ENCODE data around the gene OBP2B. TPM values are rescaled to one million over a fixed set of nuclear protein-coding genes. Genes with fewer than 3 reads are reported as not detected.

OBP2B gene
- polyA plus RNA-seq, 4 donors = 0.17 to 0.28 (median 0.22) TPM; not detected in 1

DNA sequence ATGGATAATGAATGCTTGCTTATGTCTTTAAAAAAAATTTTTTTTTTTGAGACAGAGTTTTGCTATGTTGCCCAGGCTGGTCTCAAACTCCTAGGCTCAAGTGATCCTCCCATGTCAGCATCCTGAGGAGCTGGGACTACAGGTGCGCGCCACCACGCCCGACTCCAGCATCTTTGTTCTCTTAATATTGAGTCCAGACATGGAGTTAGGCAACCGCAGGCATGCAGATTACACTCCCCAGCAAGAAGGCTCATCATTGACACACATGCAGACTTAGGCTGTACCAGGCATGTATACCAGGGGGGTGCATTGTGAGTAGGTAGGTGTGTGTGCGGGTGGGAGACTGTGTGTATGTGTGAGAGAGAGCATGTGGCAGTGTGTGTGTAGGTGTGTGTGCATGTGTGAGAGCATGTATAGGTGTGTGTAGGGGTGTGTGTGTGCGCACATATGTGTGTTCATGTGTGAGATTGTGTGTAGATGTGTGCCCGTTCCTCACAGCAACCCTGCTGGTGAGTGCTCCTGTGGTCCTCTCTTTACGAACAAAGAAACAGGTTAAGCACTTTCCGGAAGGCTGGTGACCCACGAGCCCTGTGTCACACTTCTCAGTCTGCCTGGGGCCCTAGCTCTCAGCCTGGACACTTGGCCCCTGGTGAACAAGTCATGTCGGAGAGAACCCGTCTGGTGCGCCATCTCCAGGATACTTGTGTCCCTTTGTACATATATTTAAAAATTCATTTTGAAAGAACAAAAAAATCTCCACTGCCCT is 6.2 kb downstream of the OBP2B start:
- DNase-seq (ENCODE audit: low read depth in 4 of 4, low spot score in 2 of 4) = no peak

DNA sequence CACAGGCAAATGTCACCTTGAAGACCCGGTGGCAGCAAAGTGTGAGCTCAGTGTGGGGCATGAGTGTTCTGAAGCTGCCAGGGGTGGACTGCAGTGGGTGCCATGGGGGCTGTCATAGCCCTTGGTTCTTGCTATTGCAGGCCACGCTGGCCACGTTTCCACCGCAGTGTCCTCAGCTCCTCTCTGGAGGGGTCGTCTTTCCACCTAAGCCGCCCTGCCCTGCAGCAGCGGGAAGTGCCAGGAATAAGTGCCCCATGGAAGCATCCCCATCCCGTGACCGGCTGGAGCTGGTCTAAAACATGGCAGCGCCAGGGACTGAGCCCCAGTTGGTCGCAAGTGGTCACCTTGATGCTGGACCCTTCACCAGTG is 6.9 kb downstream of the OBP2B start:
- DNase-seq (ENCODE audit: low read depth in 4 of 4, low spot score in 2 of 4) = no peak

DNA sequence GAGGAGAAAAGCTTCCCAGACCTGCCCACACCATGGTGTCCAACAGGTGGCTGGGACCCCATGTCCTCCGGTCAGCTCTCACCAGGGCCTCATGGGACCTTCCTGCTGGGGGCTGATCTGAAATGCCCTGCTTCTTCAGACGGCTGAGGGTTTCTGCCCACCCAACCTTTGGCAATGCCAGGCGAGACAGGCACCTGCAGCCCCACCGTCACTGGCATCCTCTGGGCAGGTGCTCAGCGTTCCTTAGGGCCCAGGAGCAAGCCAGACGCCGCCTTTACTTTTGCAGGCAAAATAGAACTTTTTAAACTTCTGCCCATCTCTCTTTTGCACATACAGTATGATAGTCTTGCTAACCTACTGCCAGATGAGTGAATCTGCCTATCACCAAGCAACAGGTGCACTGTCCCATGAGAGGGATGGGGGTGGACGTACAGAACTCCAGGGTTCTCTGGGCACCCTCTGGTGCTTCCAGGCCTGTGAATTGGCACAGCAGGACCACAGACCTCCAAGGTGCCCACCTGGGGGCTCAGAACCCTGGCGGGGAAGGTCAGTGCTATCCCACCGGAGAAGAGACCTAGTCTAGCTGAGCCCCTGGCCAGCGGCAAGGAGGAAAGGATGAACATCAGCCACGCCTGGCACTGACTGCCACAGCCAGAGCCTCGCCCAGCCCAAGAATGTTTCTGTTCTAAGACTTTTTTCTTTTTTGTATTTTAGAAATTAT is 7.5 kb downstream of the OBP2B start:
- DNase-seq (ENCODE audit: low read depth in 4 of 4, low spot score in 2 of 4) = no peak

DNA sequence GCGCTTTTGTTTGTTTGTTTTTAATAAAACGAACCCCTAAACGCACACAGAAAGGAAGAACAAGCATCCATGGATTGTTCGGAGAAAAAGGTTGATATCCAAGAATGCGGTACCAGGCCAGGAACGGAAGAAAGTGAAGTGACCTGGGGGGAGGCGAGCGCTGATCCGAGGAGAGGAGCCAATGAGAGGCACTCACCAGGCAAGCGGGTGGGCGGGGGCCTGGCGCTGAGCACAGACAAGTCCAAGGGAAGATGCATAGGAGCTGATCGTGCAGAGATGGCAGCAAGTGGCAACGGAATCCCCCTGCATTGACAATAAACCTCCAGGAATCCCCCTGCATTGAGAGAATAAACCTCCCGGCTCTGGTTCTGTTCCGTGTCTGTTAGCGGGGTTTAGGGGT is 8.4 kb downstream of the OBP2B start:
- DNase-seq (ENCODE audit: low read depth in 4 of 4, low spot score in 2 of 4) = no peak

DNA sequence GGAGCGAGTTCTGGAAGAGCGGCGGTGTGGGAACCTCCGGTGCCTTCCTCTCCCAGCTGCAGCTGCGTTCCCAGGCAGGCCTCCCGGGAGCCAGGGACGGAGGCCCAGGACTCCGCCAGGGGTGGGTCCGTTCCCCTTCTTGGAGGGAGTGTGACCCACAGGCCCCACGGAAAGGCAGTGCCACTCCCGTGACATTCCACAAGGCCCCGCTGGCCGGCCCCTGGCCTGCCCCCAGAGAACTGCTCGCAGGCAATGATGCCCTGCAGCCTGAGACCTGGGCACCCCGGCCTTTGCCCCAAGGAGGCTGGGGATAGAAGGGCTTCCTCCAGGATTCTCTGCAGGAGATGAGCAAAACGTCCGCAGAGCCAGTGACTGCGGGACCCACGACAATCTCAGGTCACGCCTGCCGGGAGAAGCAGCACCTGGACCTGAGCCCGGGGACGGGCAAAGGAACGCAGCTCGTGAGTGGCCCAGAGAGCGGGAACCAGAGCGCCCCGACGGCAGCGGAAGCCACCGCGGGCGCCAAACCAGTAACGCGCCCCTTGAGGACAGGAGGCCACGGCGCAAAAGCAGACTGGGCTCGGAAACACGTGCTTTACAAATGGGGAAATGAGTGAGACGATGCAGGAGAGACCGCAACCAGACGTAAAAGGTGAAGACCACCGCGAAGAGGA is 9.3 kb downstream of the OBP2B start:
- no peak for DNase-seq (ENCODE audit: low read depth in 4 of 4, low spot score in 2 of 4)

DNA sequence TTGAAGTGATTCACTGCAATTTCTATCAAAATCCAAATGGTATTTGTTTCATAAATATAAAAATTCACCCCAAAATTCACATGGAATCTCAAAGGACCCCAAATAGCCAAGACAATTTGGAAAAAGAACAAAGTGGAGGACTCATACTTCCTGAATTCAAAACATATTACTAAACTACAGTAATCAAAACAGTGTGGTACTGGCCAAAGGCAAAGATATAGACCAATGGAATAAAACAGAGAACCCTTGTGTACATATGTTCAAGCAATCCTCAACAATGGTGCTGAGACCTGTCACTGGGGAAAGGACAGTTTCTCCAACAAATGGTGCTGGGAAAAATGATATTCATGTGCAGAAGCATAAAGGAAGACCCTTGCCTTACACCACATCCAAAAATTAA is 14.0 kb downstream of the OBP2B start:
- no peak for DNase-seq (ENCODE audit: low read depth in 4 of 4, low spot score in 2 of 4)

DNA sequence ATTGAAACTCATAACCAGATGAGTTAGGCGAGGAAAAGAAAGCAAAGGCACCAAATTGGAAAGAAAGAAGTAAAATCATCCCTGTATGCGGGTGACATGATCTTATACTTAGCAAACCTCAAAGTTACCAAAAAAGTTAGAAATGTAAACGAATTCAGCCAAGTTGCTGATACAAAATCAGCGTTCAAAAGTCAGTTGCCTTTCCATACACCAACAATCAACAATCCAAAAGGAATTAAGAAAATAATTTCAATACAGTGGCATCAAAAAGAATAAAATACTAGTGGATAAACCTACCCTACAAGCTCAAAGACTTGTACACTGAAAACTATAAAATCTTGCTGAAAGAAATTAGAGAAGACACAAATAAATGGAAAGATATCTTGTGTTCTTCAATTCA is 14.5 kb downstream of the OBP2B start:
- no peak for DNase-seq (ENCODE audit: low read depth in 4 of 4, low spot score in 2 of 4)

DNA sequence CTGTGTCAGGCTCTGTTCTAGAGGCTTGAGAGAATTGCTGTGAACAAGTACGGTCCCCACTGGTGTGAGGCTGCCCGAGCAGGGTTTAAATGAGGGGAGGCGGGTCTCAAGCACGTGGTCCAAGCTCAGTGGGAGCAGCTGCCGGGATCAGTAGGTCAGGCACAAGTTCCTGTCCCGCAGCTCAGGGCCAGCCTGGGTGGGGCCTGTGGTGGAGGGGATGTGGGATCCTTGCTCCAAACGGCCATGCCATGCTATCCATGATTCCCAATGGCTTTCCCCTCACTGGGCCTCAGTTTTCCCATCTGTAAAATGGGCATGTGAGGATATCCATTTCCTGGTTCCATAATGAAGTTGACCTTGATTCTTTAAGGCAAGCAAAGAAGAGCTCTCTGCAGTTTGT is 17.1 kb downstream of the OBP2B start:
- DNase-seq (ENCODE audit: low read depth in 4 of 4, low spot score in 2 of 4) = no peak

DNA sequence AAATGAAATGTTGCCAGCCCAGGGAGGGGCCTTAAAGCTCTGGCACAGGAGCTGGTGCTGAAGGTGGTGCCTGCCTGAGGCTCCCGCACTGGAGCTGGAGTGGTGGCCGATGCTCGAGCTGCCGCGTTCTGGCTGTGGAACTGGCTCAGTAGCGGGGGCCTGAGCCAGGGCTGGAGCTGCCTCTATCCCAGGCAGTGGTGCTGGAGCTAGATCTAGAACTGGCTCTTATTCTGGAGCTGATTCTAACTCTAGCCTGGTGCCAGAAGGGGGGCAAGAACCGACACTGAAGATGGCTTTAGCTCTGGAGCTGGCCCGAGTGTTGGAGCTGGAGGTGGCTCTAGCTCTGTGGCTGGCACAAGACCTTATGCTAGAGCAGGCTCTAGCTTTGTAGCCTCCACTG is 19.2 kb downstream of the OBP2B start:
- no peak for DNase-seq (ENCODE audit: low read depth in 4 of 4, low spot score in 2 of 4)

DNA sequence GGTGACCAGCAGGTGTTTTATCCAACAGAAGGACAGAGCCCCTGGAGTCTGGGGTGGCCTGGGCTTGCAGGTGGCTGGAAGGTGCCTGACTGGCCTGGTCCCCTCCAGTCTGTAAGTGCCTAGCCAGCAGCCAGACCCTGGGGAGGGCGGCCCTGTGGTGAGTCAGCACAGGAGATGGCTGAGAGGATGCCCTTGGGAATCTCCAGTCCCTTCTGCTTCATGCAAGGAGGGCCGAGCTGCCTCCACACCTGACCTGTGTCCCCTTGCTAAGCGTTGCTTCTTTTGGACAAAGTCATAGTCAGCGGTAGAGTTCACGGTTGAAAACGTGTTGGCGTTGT is 20.2 kb downstream of the OBP2B start:
- DNase-seq (ENCODE audit: low read depth in 4 of 4, low spot score in 2 of 4) = no peak

DNA sequence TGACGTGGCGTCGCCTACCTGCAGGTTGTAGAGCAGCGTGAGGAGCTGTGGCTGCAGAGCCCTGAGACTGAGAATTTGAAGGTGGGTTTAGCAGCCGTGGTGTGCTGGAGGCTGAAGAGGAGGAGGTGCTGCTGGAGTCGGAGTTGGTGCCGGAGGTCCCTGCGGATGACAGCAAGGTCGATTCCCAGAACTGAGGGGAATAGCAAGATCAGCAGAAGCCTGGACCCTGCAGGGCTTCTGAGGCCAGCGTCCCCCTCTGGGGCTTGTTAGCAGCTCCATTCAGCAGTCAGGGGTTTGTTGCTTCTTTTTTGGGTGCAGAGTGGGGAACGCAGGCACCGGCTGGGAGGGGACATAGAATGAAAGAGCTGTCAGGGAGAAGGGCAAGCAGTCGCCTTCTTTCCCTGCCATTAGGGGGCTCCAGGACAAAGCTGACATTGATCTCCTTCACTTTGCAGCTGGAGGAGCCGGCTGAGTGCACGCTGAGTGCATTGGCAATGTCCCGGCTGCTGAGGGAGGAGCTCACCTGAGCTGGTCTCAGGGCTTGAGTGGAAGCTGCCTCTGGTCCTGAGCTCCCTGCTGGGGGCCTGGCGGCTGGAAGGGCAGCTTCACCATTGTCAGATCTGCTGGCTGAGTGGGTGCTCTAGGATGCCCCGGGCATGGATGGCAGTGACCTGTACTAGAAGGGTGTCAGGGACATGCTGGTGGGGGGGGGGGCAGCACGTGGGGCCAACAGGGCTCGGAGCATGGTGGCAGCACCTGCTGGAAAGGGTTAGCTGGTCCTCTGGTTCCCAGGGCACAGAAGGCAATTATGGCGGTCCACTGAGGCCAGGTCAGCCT is 20.8 kb downstream of the OBP2B start:
- no peak for DNase-seq (ENCODE audit: low read depth in 4 of 4, low spot score in 2 of 4)

DNA sequence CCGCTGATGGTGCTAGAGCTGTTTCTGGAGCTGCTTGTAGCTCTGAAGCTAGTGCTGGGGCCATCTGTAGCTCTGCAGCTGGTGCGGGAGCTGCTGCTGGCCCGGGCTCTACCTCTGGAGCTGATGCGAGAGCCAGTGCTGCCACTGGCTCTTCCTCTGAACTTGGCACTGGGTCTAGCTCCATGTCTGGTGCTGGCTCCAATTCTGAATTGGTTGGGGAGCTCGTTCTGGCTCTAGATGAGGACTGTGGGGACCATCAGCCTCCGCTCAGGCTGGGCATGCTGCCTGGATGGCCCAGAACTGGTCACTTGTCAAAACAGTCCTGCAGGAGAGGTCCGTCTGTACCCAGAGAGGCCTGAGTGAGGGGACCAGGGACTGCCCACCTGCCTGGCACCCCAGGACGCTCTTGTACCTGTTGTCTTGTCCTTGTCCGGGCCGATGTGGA is 21.5 kb downstream of the OBP2B start:
- no peak for DNase-seq (ENCODE audit: low read depth in 4 of 4, low spot score in 2 of 4)

DNA sequence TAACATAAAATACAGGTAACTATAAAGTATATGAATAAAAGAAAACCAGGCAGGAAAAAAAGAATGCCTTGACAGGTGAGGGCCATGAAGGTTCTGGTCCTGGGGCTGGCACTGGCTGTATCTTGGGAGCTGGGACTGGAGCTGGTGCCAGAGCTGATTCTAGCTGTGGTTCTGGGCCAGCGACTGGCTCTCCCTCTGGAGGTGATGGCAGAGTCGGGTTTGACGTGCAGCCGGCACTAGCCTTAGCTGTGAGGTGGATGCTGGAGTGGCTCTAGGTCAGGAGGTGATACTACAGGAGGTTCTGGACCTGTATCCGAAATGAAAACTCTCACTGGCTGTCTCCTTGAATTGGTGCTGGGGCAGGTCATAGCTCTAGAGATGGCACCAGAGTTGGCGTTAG is 22.3 kb downstream of the OBP2B start:
- DNase-seq (ENCODE audit: low read depth in 4 of 4, low spot score in 2 of 4) = no peak

DNA sequence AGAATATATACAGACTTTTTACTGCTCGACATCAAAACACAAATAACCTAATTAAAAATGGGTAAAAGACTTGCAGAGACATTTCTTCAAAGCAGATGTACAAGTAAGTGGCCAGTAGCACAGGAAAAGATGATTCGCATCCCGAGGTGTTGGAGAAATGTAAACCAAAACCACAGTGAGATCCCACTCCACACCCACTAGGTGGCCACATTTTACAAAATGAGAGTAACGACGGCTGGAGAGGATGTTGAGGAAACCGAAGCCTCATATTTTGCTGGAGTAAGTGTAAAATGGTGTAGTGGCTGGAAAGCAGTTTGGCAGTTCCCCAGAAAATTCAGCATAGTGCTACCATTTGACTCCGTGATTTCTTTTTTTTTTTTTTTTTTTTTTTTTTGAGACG is 24.1 kb downstream of the OBP2B start:
- peak in 2 of 4 donors; percentile 31 to 70 for DNase-seq (ENCODE audit: low read depth in 4 of 4, low spot score in 2 of 4)

DNA sequence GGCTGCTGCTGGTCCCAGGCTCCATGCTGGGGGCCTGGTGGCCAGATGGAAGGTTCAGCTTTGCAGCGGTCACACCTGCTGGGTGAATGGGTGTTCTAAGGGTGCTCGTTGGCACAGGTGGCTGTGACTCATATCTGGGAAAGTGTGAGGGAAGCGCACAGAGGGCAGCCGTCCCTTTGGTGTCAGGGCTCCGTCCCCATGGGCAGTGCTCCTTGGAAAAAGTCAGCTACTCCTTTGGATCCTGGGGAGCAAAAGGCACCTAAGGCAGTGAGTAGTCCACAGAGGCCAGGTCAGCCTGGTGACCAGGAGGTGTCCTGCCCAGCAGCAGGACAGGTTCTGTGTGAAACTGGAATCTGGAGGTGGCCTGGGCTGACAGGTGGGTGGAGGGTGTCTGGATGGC is 26.9 kb downstream of the OBP2B start:
- DNase-seq (ENCODE audit: low read depth in 4 of 4, low spot score in 2 of 4) = no peak

DNA sequence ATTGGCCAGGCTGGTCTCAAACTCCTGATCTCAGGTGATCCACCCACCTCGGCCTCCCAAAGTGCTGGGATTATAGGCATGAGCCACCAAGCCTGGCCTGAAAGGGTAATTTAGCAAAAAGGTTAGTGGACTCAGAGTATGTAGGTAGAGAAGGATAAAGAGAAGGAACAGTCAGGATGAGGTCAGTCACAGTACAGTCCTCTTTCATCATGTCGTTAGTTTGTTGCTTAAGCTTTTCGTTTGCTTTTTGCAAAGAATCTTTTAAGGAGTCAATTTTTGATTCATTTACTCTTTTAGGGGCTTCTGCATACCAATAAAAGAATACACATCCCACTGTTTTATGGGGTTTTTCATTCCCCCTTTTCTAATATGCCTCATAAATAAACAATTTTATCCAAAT is 27.5 kb downstream of the OBP2B start:
- DNase-seq (ENCODE audit: low read depth in 4 of 4, low spot score in 2 of 4) = no peak

DNA sequence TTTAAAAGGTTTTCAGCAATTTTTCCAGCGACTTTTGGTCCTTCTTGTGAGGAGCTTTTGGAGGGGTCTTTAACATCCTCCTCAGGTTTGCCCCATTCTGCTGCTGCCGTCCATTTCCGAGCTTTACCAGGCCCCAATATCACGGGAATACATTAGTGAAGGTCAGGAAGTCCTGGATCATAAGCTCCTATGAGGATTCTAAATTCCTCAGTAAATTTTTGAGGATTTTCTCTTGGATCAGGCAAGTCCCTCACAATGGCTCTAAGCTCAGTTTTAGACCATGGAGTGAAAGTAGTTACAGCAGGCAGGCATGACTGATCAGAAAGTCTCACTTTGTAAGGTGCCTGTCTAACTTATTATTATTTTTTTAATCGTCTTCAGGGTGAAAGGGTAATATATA is 28.1 kb downstream of the OBP2B start:
- DNase-seq (ENCODE audit: low read depth in 4 of 4, low spot score in 2 of 4) = no peak

DNA sequence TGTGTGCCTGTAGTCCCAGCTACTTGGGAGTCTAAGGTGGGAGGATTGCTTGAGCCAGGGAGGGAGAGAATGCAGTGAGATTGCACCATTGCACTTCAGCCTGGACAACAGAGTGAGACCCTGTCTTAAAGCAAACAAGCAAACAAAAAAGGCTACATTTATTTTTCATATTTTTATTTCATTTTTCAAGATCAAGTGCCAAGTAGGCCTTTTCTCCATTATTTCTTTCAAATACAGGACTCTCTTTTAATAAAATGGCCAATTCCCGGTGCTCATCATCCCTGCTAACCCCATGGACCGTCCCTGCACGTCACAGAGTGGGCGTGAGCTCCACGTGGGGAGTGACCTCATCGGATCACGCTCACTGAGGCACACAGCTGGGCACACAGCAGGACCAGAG is 36.0 kb downstream of the OBP2B start:
- no peak for DNase-seq (ENCODE audit: low read depth in 4 of 4, low spot score in 2 of 4)

DNA sequence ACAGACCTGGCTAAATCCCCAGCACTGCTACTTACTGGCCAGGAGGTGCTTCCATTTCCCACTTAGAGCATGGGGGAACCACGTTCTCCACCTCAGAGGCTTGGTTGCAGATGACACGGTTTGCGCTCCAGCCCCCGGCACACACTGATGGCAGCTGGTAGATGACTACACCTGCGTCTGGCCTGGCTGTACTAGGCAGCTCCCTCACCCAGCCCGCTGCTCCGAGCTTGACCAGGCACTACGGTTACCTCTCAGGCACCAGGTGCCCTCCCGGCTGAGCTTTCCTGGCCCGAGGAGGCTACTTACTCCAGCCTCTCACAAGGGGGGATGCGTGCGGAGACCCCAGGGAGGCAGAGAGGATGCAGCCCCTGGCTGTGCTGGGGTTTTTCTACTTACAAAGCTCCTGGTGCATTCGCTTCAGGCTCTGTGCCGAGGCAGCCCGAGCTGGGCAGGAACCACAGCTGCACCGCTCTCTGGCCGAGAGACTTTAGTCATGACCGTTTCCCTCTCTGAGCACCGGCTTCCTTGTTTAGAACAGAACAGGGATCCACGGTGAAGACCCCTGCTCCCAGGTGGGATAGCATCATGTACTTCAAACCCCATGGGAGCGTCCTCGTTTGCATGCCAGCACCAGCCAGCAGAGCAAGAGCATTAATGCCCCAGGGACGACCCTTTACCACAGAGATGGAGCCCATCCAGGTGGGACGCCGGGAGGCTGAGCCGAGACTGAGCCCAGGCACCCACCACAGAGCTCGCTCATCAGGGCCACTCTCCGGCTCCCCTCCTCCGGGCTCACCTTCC is 37.7 kb downstream of the OBP2B start:
- no peak for DNase-seq (ENCODE audit: low read depth in 4 of 4, low spot score in 2 of 4)

DNA sequence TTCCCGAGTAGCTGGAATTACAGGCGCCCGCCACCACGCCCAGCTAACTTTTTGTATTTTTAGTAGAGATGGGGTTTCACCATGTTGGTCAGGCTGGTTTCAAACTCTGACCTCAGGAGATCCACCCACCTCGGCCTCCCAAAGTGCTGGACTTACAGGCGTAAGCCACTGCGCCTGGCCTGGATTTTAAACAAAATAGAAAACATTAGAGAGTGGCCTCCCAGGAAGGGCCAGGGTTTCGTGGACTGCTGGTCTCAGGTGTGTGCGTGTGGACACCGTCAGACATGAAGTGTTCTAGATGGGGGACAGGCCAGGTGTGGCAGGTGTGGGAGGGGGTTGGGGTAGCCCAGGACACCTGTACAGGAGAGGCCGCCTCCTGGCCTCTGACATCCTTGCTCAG is 38.3 kb downstream of the OBP2B start:
- no peak for DNase-seq (ENCODE audit: low read depth in 4 of 4, low spot score in 2 of 4)

All from left renal cortex interstitium (tissue), 4 donors.